HFFc6 (cell line): ENCODE measurements around the gene DCAF15. TPM values are rescaled to one million over a fixed set of nuclear protein-coding genes. Genes with fewer than 3 reads are reported as not detected.
A peak's percentile ranks its signal among the peaks of the same experiment; 100 is the strongest.

Experiments used
- DNase-seq: peaks from one replicate; pipeline ENCODE4 v3.0.0-alpha.2; 2018
- H3K27ac Mint-ChIP-seq: 2 replicates; pipeline ENCODE4 v1.8.0; 2020; ENCODE audit warnings: mild to moderate bottlenecking, mixed read lengths
- H3K27me3 Mint-ChIP-seq: 2 replicates; pipeline ENCODE4 v1.8.0; 2021; ENCODE audit warnings: mild to moderate bottlenecking, moderate library complexity, mixed read lengths; ENCODE audit not compliant: insufficient read depth
- H3K36me3 Mint-ChIP-seq: 2 replicates; pipeline ENCODE4 v1.8.0; 2021; ENCODE audit warnings: low read depth, mixed read lengths
- H3K4me1 Mint-ChIP-seq: 2 replicates; pipeline ENCODE4 v1.8.0; 2020; ENCODE audit warnings: low read depth, mixed read lengths
- H3K4me3 Mint-ChIP-seq: 2 replicates; pipeline ENCODE4 v1.8.0; 2020; ENCODE audit warnings: mild to moderate bottlenecking, moderate library complexity, mixed read lengths
- H3K9me3 Mint-ChIP-seq: 2 replicates; pipeline ENCODE4 v1.8.0; 2020; ENCODE audit warnings: mild to moderate bottlenecking, mixed read lengths
- CTCF ChIP-seq: fragments of 200-600 bp; sonication (generic); IDR thresholded peaks from 2 replicates; pipeline ENCODE4 v1.5.0; 2021; ENCODE audit warnings: antibody characterized with exemption, mild to moderate bottlenecking
- total RNA-seq, 6 experiments: library from RNA; stranded (reverse); fragmentation: NEBNext Ultra II Directional; extraction: Animal tissue kit (Norgen Biotek cat#: 25700); gene quantifications; 2 replicates in 1 of 6; 3 replicates in 5 of 6; pipeline ENCODE4 v1.2.3, GENCODE V29; 2021

Gene DCAF15
- total RNA-seq, 6 experiments from 2014 or later, result 19.9 to 29.0 (median 26.5) TPM

- Mint-ChIP-seq H3K36me3 (peaks cover 10% of the 10 kb centered on the region), H3K4me1 (peaks cover 17% of the 10 kb centered on the region), H3K9me3 (peaks cover 11% of the 10 kb centered on the region), H3K27ac (no peak overlapping the region; the same call in 1 of the 2 replicates), H3K27me3 (no peaks in the 10 kb centered on the region), H3K4me3 (no peak overlapping the region)
- TF ChIP-seq CTCF, result no peak
- DNase-seq, result no peak
These were observed 50.4 kb downstream of the DCAF15 start for GRCh38 chr19:14002571-14003250.

- DNase-seq, result no peak
- no peak for TF ChIP-seq CTCF
- Mint-ChIP-seq H3K4me3 (no peak overlapping the region), H3K36me3 (peaks cover 10% of the 10 kb centered on the region), H3K27ac (no peak overlapping the region; the same call in none of the 2 replicates), H3K27me3 (peaks cover under 1% of the 10 kb centered on the region; the same call in 1 of the 2 replicates), H3K4me1 (peaks cover 17% of the 10 kb centered on the region), H3K9me3 (peaks cover 7% of the 10 kb centered on the region)
These were observed 51.1 kb downstream of the DCAF15 start for GRCh38 chr19:14003251-14004055.

- TF ChIP-seq CTCF, result no peak
- H3K4me3 Mint-ChIP-seq, result peak overlapping the region; percentile 73
- H3K4me1 Mint-ChIP-seq, result peaks cover 17% of the 10 kb centered on the region
- H3K27me3 Mint-ChIP-seq, result peaks cover 3% of the 10 kb centered on the region; the same call in 1 of the 2 replicates
- no peaks in the 10 kb centered on the region for H3K36me3 Mint-ChIP-seq
- no peak for DNase-seq
- H3K27ac Mint-ChIP-seq, result peak overlapping the region; percentile 100
- H3K9me3 Mint-ChIP-seq, result no peaks in the 10 kb centered on the region
These were observed 52.5 kb downstream of the DCAF15 start for GRCh38 chr19:14004619-14005348.

DNA sequence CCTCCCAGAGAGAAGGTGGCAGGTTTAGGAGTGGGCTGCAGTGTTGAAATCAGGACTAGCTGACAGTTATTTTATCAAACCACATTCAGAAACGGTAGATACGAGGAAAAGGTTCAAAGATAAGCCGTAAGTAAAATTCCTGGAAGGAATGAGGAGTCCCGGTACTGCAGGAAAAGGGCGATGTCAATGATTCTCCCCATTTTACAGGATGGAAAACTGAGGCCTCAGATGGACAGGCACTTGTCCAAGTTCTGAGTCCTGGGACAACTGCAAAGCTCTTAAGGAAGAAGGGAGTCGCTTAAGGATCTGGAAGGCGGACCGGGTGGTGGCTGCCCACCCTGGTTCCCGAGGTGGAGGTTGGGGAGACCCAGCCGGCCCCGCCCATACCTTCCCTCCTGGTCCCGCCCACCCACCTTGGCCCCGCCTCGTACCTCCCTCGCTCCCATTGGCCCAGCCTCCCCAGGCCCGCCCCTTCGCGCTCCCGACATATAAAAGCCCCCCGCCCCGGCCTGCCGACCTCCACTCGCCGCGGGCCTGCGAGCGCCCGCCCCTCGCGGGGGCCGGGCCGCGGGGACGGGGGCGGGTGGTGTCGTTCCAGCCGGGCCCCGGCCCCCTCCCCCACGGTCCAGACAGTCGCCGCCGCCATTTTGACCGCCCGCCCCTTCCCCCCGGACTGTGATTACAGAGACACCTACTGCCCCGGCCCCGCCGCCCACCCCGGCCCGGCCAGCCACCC lies 53.2 kb downstream of the DCAF15 start:
- H3K9me3 Mint-ChIP-seq, result no peaks in the 10 kb centered on the region
- H3K27ac Mint-ChIP-seq, result peak overlapping the region; percentile 100
- no peak for TF ChIP-seq CTCF
- H3K36me3 Mint-ChIP-seq, result no peaks in the 10 kb centered on the region
- peaks cover 17% of the 10 kb centered on the region for H3K4me1 Mint-ChIP-seq
- peaks cover 3% of the 10 kb centered on the region; the same call in 1 of the 2 replicates for H3K27me3 Mint-ChIP-seq
- DNase-seq, result peak; percentile 75
- H3K4me3 Mint-ChIP-seq, result peak overlapping the region; percentile 73
